OCI-M2 (cell line): ENCODE results near the gene CIROP.

Experiments used
- DNase-seq: peaks from one replicate; lab custom pipeline; 2025; ENCODE audit not compliant: unreplicated experiment; lab: John Stamatoyannopoulos, UW

The CIROP gene

GRCh38 chr14:23093991-23094665 is 10.7 kb downstream of the CIROP start:
- no peak for DNase-seq

- no peak for DNase-seq
These were observed 11.3 kb downstream of the CIROP start for GRCh38 chr14:23093526-23093925.

- no peak for DNase-seq
These were observed 11.7 kb downstream of the CIROP start for GRCh38 chr14:23093104-23093503.

GRCh38 chr14:23091294-23092225 is 13.2 kb downstream of the CIROP start:
- no peak for DNase-seq

GRCh38 chr14:23090254-23090636 is 14.5 kb downstream of the CIROP start:
- DNase-seq: no peak

GRCh38 chr14:23089498-23090253 is 15.1 kb downstream of the CIROP start:
- DNase-seq: no peak

GRCh38 chr14:23086565-23086964 is 18.2 kb downstream of the CIROP start:
- no peak for DNase-seq

- DNase-seq: no peak
These were observed 19.3 kb downstream of the CIROP start for GRCh38 chr14:23085458-23085857.

GRCh38 chr14:23080474-23080873 is 24.3 kb downstream of the CIROP start:
- DNase-seq: no peak

- no peak for DNase-seq
These were observed 25.1 kb downstream of the CIROP start for GRCh38 chr14:23079716-23080115.

- DNase-seq: no peak
These were observed 26.1 kb downstream of the CIROP start for GRCh38 chr14:23078692-23079116.

- no peak for DNase-seq
These were observed 26.8 kb downstream of the CIROP start for GRCh38 chr14:23077962-23078361.

GRCh38 chr14:23076785-23077408 is 27.9 kb downstream of the CIROP start:
- no peak for DNase-seq

- no peak for DNase-seq
These were observed 29.9 kb downstream of the CIROP start for GRCh38 chr14:23074906-23075305.

- DNase-seq: no peak
These were observed 32.8 kb downstream of the CIROP start for GRCh38 chr14:23071921-23072539.

GRCh38 chr14:23071244-23071920 is 33.4 kb downstream of the CIROP start:
- DNase-seq: no peak

- no peak for DNase-seq
These were observed 34.3 kb downstream of the CIROP start for GRCh38 chr14:23070262-23071129.

- no peak for DNase-seq
These were observed 35.4 kb downstream of the CIROP start for GRCh38 chr14:23069413-23069806.

GRCh38 chr14:23068789-23069412 is 35.9 kb downstream of the CIROP start:
- no peak for DNase-seq
